H54 (cell line): ENCODE data around the gene VPS35.
"Not testable (repeated sequence)": the region's sequence is repeated elsewhere in the genome, so short reads cannot be mapped to it uniquely, and the experiment has no call there.

Source experiments
- DNase-seq: peaks from one replicate; pipeline ENCODE4 v3.0.0; 2011; ENCODE audit warnings: low spot score, mixed read lengths; ENCODE audit not compliant: insufficient read length
- FAIRE-seq: peaks from 3 replicates; lab custom pipeline; 2011; peaks lifted over from hg19 to GRCh38; lab: Jason Lieb, UNC
- POLR2A ChIP-seq: IDR thresholded peaks from 2 replicates; pipeline ENCODE4 v1.6.1; 2011; ENCODE audit warnings: low read depth, mild to moderate bottlenecking, low read length

The VPS35 gene

GRCh38 chr16:46673320-46674013 lies 15.5 kb downstream of the VPS35 start:
- DNase-seq: peak; percentile 37
- TF ChIP-seq POLR2A: no peak
- FAIRE-seq: peak; percentile 96

GRCh38 chr16:46662123-46662522 lies 26.9 kb downstream of the VPS35 start:
- no peak for TF ChIP-seq POLR2A
- FAIRE-seq (peak; percentile 23), DNase-seq (no peak)

GRCh38 chr16:46658925-46659324 lies 30.1 kb downstream of the VPS35 start:
- no peak for DNase-seq
- TF ChIP-seq POLR2A: no peak
- FAIRE-seq: no peak

- no peak for DNase-seq
- no peak for TF ChIP-seq POLR2A
- FAIRE-seq: no peak
These were observed 37.7 kb downstream of the VPS35 start for GRCh38 chr16:46651305-46651704.

GRCh38 chr16:46650254-46650623 lies 38.7 kb downstream of the VPS35 start:
- FAIRE-seq: no peak

GRCh38 chr16:46649588-46650253 lies 39.3 kb downstream of the VPS35 start:
- no peak for DNase-seq
- no peak for FAIRE-seq
- TF ChIP-seq POLR2A: no peak

More at GRCh38 chr16:46650254-46650623, 38.7 kb downstream of the VPS35 start:
- no peak for TF ChIP-seq POLR2A
- no peak for DNase-seq

- no peak for FAIRE-seq
- no peak for TF ChIP-seq POLR2A
- no peak for DNase-seq
These were observed 40.3 kb downstream of the VPS35 start for GRCh38 chr16:46648656-46649055.

- no peak for TF ChIP-seq POLR2A
- FAIRE-seq (no peak), DNase-seq (no peak)
These were observed 49.7 kb downstream of the VPS35 start for GRCh38 chr16:46638947-46639925.

GRCh38 chr16:46632778-46633733 lies 55.9 kb downstream of the VPS35 start:
- DNase-seq (no peak), FAIRE-seq (no peak)

GRCh38 chr16:46629331-46630219 lies 59.4 kb downstream of the VPS35 start:
- DNase-seq: peak; percentile 53
- no peak for TF ChIP-seq POLR2A
- no peak for FAIRE-seq

More at GRCh38 chr16:46632778-46633733, 55.9 kb downstream of the VPS35 start:
- no peak for TF ChIP-seq POLR2A

GRCh38 chr16:46627746-46628145 lies 61.2 kb downstream of the VPS35 start:
- no peak for DNase-seq
- no peak for TF ChIP-seq POLR2A
- FAIRE-seq: no peak

GRCh38 chr16:46626681-46627080 lies 62.3 kb downstream of the VPS35 start:
- not testable (repeated sequence) for DNase-seq, FAIRE-seq

GRCh38 chr16:46624862-46625261 lies 64.1 kb downstream of the VPS35 start:
- not testable (repeated sequence) for DNase-seq, FAIRE-seq

- DNase-seq, FAIRE-seq: not testable (repeated sequence)
These were observed 65.3 kb downstream of the VPS35 start for GRCh38 chr16:46623707-46624106.

- DNase-seq, FAIRE-seq: not testable (repeated sequence)
These were observed 65.7 kb downstream of the VPS35 start for GRCh38 chr16:46623246-46623645.
